Vagina (tissue), 2 donors: ENCODE data around the gene NKIRAS1. TPM values are rescaled to one million over a fixed set of nuclear protein-coding genes. Genes with fewer than 3 reads are reported as not detected.

Experiments
- DNase-seq, 2 donors: peaks; one replicate each; pipeline ENCODE4 v3.0.0-alpha.2; 2017; ENCODE audit errors: extremely low spot score in 2 of 2
- H3K27ac ChIP-seq: fragments of 200-600 bp; sonication (generic); one replicate; pipeline ENCODE4 v1.5.1; 2019
- H3K27me3 ChIP-seq: fragments of 200-600 bp; sonication (generic); one replicate; pipeline ENCODE4 v1.5.1; 2019
- H3K36me3 ChIP-seq, 2 donors: fragments of 200-600 bp; sonication (generic); one replicate each; pipeline ENCODE4 v1.5.1; 2017 to 2019
- H3K4me1 ChIP-seq: fragments of 200-600 bp; sonication (generic); one replicate; pipeline ENCODE4 v1.5.1; 2019
- H3K4me3 ChIP-seq, 2 donors: fragments of 200-600 bp; sonication (generic); 1 replicate in 1 of 2; 2 replicates in 1 of 2; pipeline ENCODE4 v1.5.1; 2016 to 2019
- H3K9me3 ChIP-seq: fragments of 200-600 bp; sonication (generic); one replicate; pipeline ENCODE4 v1.5.1; 2019
- POLR2A ChIP-seq, 2 donors: fragments of 450-650 bp; IDR thresholded peaks; one replicate each; pipeline ENCODE4 v1.6.1; 2017; ENCODE audit warnings: antibody characterized with exemption in 2 of 2, mild to moderate bottlenecking in 2 of 2, moderate library complexity in 2 of 2
- POLR2AphosphoS5 ChIP-seq, 2 donors: sonication (generic); formaldehyde crosslinking; IDR thresholded peaks; one replicate each; pipeline ENCODE4 v1.9.0; 2017; ENCODE audit warnings: antibody characterized with exemption in 2 of 2, mild to moderate bottlenecking in 2 of 2, low read depth in 1 of 2; ENCODE audit not compliant: insufficient read depth in 1 of 2
- intact Hi-C: fragments of 100-400 bp; cut with DNase I; formaldehyde crosslinking; loops from one replicate; pipeline ENCODE4 v1.15.1; 2023
- total RNA-seq: library from RNA; depleted of rRNA; stranded (reverse); fragments of >200 nt; gene quantifications from one replicate; pipeline ENCODE4 v1.2.3, GENCODE V29; 2016
- TF ChIP-seq, protein P1 (sequence below), 3 experiments: fragments of 450-650 bp in 2 of 3; fragments of 200-600 bp in 1 of 3; sonication (generic) in 1 of 3; IDR thresholded peaks; one replicate each; pipeline ENCODE4 v1.5.1; 2017 to 2019; ENCODE audit warnings: antibody characterized with exemption in 3 of 3, mild to moderate bottlenecking in 2 of 3, moderate library complexity in 2 of 3

NKIRAS1 gene
- total RNA-seq, 1 donor from 2014 or later: 9.1 TPM

DNA sequence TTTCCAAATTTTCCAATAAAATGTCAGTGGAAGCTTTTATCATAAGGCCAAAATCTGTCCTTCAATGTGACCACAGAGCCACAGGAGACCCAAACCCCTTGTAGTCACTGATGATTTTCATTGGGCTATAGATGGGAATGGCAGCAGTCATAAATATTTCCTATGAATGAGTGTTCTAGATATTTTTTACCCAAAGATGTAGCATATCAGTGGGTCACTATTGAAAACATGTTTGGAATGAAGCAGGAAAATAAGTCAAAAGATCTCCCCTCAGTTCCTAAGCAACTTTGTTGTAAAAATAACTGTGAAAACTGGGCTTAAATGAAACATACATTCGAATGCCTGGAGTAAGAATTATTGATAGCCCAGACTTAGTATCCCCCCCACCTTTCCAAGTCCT lies 49.0 kb downstream of the NKIRAS1 start:
- TF ChIP-seq, protein P1, sequence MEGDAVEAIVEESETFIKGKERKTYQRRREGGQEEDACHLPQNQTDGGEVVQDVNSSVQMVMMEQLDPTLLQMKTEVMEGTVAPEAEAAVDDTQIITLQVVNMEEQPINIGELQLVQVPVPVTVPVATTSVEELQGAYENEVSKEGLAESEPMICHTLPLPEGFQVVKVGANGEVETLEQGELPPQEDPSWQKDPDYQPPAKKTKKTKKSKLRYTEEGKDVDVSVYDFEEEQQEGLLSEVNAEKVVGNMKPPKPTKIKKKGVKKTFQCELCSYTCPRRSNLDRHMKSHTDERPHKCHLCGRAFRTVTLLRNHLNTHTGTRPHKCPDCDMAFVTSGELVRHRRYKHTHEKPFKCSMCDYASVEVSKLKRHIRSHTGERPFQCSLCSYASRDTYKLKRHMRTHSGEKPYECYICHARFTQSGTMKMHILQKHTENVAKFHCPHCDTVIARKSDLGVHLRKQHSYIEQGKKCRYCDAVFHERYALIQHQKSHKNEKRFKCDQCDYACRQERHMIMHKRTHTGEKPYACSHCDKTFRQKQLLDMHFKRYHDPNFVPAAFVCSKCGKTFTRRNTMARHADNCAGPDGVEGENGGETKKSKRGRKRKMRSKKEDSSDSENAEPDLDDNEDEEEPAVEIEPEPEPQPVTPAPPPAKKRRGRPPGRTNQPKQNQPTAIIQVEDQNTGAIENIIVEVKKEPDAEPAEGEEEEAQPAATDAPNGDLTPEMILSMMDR (IDR thresholded peaks at IDR 0.05): no peak
- TF ChIP-seq POLR2AphosphoS5 (IDR thresholded peaks at IDR 0.05; ENCODE audit: insufficient read depth in 1 of 2, low read depth in 1 of 2) (no peak), POLR2A (IDR thresholded peaks at IDR 0.05) (no peak)
- Histone ChIP-seq H3K9me3 (no peaks in the 10 kb centered on the region), H3K4me1 (peaks cover 41% of the 10 kb centered on the region), H3K4me3 (no peak overlapping the region), H3K27ac (no peak overlapping the region), H3K36me3 (no peaks in the 10 kb centered on the region), H3K27me3 (no peaks in the 10 kb centered on the region)
- intact Hi-C loops: no loop called here
- DNase-seq: no peak

DNA sequence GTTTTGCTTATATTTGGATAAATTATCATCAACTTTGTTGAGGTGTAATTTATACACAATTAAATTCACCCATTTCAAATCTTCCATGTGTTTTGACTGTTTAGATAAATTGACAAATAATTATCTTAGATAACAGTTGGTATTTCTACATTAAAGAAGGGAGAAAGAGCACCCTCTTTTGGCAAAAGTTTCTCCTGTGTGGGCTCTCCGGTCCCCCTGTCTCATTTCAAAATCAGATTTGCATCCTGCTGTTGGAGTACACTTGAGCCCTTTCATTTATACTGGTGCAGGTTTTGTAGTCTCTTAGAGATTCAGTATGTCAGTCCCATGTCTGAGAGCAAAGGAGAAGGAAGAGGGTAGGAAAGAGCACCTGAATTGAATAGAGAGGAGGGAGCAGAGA lies 49.4 kb downstream of the NKIRAS1 start:
- Histone ChIP-seq H3K36me3 (no peaks in the 10 kb centered on the region), H3K4me3 (no peak overlapping the region), H3K4me1 (peaks cover 41% of the 10 kb centered on the region), H3K27ac (no peak overlapping the region), H3K27me3 (no peaks in the 10 kb centered on the region), H3K9me3 (no peaks in the 10 kb centered on the region)
- intact Hi-C loops: no loop called here
- TF ChIP-seq POLR2AphosphoS5 (IDR thresholded peaks at IDR 0.05; ENCODE audit: insufficient read depth in 1 of 2, low read depth in 1 of 2) (no peak), POLR2A (IDR thresholded peaks at IDR 0.05) (no peak)
- TF ChIP-seq, protein P1 (IDR thresholded peaks at IDR 0.05): no peak
- DNase-seq: no peak

DNA sequence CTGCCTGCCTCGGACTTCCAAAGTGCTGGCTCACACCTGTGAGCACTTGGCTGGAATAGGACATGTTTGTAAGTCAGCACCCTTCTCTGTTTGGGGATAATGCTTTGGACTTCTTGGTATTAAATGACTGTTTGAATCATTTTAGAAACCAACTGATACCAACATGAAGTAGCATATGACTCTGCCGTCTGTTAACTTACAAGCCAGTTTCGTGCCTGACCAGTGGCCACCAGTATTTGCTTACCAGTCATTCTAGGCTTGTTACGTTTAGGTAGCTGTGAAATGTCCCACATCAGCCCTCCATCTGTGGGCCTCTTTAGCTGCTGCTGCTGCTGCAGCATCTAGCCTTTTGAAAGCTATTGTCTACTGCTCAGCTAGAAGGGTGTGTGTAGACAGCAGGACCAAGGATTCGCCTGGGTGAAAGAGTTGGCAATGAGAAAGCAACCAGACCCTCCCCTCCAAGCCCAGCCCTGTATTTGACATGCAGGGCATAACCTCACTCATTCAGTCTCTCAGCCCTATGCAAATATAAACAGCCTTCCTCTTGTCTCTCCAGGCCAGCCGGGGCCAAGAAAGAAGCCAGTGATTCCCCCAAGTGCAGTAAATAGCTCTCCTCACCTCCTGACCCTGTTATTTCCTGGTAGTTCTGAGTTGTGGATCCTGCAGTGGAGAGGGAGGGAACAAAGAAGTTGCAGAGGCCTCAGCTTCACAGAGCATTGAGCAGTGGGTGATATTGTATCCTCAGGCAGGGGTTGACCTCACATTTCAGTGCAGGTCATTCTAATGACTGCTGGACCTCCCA lies 51.0 kb downstream of the NKIRAS1 start:
- no peak overlapping the region for H3K27ac ChIP-seq

DNA sequence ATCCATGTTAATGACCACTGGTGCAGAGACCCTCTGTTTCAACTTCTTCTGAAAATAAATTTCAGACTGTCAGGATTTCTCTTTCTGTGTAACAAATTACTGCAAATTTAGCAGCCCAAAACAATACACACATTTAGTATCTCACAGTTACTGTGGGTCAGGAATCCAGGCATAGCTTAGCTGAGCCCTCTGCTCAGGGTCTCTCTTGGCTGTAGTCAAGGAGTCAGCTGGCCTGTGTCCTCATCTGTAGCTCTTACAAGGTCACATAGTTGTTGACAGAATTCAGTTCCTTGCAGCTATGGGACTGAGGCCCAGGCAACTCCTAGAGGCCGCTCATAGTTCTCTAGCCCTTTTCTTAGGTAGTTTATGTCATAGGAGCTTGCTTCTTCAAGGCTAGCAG lies 51.9 kb downstream of the NKIRAS1 start:
- Histone ChIP-seq H3K4me1 (peaks cover 37% of the 10 kb centered on the region), H3K27ac (no peak overlapping the region), H3K36me3 (no peaks in the 10 kb centered on the region), H3K4me3 (no peak overlapping the region), H3K27me3 (no peaks in the 10 kb centered on the region), H3K9me3 (no peaks in the 10 kb centered on the region)
- TF ChIP-seq, protein P1 (IDR thresholded peaks at IDR 0.05): no peak
- TF ChIP-seq POLR2AphosphoS5 (IDR thresholded peaks at IDR 0.05; ENCODE audit: insufficient read depth in 1 of 2, low read depth in 1 of 2) (no peak), POLR2A (IDR thresholded peaks at IDR 0.05) (no peak)
- intact Hi-C loops: no loop called here
- no peak for DNase-seq

More for the DNA sequence above, 51.0 kb downstream of the NKIRAS1 start:
- H3K4me3 ChIP-seq: no peak overlapping the region
- H3K4me1 ChIP-seq: peaks cover 41% of the 10 kb centered on the region
- H3K36me3 ChIP-seq: no peaks in the 10 kb centered on the region
- intact Hi-C loops: no loop called here
- no peaks in the 10 kb centered on the region for H3K27me3 ChIP-seq
- no peak for DNase-seq
- H3K9me3 ChIP-seq: no peaks in the 10 kb centered on the region
- TF ChIP-seq POLR2A (IDR thresholded peaks at IDR 0.05): no peak
- TF ChIP-seq, protein P1 (IDR thresholded peaks at IDR 0.05): no peak
- TF ChIP-seq POLR2AphosphoS5 (IDR thresholded peaks at IDR 0.05; ENCODE audit: insufficient read depth in 1 of 2, low read depth in 1 of 2): no peak

DNA sequence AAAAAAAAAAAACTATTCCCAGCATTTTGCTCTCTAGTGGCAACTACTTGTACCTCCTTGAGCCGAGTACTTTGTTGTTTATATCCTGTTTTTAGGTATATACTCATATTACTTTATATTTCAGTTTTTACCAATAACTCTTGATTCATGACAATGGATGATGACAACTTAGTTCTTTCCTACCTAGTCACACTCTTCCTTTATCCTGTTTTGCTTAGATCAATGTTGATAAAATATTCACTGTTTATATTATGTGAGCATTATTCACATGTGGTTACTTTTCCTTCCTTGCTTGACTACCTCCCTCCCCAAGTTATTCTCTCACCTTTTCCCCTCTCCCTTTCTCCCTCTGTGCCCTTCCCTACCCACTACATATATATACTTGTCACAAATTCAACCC lies 53.7 kb downstream of the NKIRAS1 start:
- TF ChIP-seq, protein P1 (IDR thresholded peaks at IDR 0.05): no peak
- TF ChIP-seq POLR2A (IDR thresholded peaks at IDR 0.05): no peak
- TF ChIP-seq POLR2AphosphoS5 (IDR thresholded peaks at IDR 0.05; ENCODE audit: insufficient read depth in 1 of 2, low read depth in 1 of 2): no peak
- no peak overlapping the region for H3K4me3 ChIP-seq
- no peak for DNase-seq
- no peaks in the 10 kb centered on the region for H3K27me3 ChIP-seq
- no peaks in the 10 kb centered on the region for H3K36me3 ChIP-seq
- intact Hi-C loops: no loop called here
- H3K27ac ChIP-seq: no peak overlapping the region
- H3K4me1 ChIP-seq: peaks cover 45% of the 10 kb centered on the region
- no peaks in the 10 kb centered on the region for H3K9me3 ChIP-seq
